ENCODE measurements around the gene SOHLH1.

Gene SOHLH1

GRCh38 chr9:135689011-135689410 lies 10.3 kb downstream of the SOHLH1 start:
- Histone ChIP-seq H4K20me1 (ENCODE audit: insufficient read depth) (no peaks in the 10 kb centered on the region), H3K27me3 (ENCODE audit: insufficient read depth, low read depth) (peaks cover 74% of the 10 kb centered on the region), H3K4me1 (ENCODE audit: low read depth, poor library complexity, severe bottlenecking) (no peaks in the 10 kb centered on the region), H3K79me2 (ENCODE audit: insufficient read depth, low read depth) (no peaks in the 10 kb centered on the region), H2AFZ (ENCODE audit: low read depth) (no peak overlapping the region), H3K9ac (no peak overlapping the region), H3K4me2 (no peak overlapping the region), H3K36me3 (ENCODE audit: insufficient read depth) (no peaks in the 10 kb centered on the region), H3K4me3 (IDR thresholded peaks at IDR 0.05; ENCODE audit: insufficient read depth, low read depth, low read length) (no peak overlapping the region), H3K27ac (no peak overlapping the region)
- TF ChIP-seq CTCF (conservative IDR thresholded peaks at IDR 0.05; ENCODE audit: low read depth, low read length), result no peak

GRCh38 chr9:135687216-135687615 lies 12.1 kb downstream of the SOHLH1 start:
- peaks cover 69% of the 10 kb centered on the region for H3K27me3 ChIP-seq (ENCODE audit: insufficient read depth, low read depth)
- no peaks in the 10 kb centered on the region for H4K20me1 ChIP-seq (ENCODE audit: insufficient read depth)
- no peaks in the 10 kb centered on the region for H3K4me1 ChIP-seq (ENCODE audit: low read depth, poor library complexity, severe bottlenecking)
- H3K4me3 ChIP-seq (IDR thresholded peaks at IDR 0.05; ENCODE audit: insufficient read depth, low read depth, low read length), result no peak overlapping the region
- no peak overlapping the region for H2AFZ ChIP-seq (ENCODE audit: low read depth)
- H3K4me2 ChIP-seq, result no peak overlapping the region
- no peak overlapping the region for H3K27ac ChIP-seq
- H3K9ac ChIP-seq, result no peak overlapping the region
- H3K36me3 ChIP-seq (ENCODE audit: insufficient read depth), result no peaks in the 10 kb centered on the region
- no peaks in the 10 kb centered on the region for H3K79me2 ChIP-seq (ENCODE audit: insufficient read depth, low read depth)
- TF ChIP-seq CTCF (conservative IDR thresholded peaks at IDR 0.05; ENCODE audit: low read depth, low read length), result no peak

- H3K36me3 ChIP-seq (ENCODE audit: insufficient read depth), result no peaks in the 10 kb centered on the region
Observed at GRCh38 chr9:135684691-135685090, 14.6 kb downstream of the SOHLH1 start.

GRCh38 chr9:135683401-135684034 lies 15.8 kb downstream of the SOHLH1 start:
- Histone ChIP-seq H3K4me1 (ENCODE audit: low read depth, poor library complexity, severe bottlenecking) (no peaks in the 10 kb centered on the region), H3K27ac (no peak overlapping the region)
- TF ChIP-seq CTCF (conservative IDR thresholded peaks at IDR 0.05; ENCODE audit: low read depth, low read length), result no peak

More at GRCh38 chr9:135684691-135685090, 14.6 kb downstream of the SOHLH1 start:
- no peak overlapping the region for H2AFZ ChIP-seq (ENCODE audit: low read depth)
- TF ChIP-seq CTCF (conservative IDR thresholded peaks at IDR 0.05; ENCODE audit: low read depth, low read length), result no peak
- no peak overlapping the region for H3K4me3 ChIP-seq (IDR thresholded peaks at IDR 0.05; ENCODE audit: insufficient read depth, low read depth, low read length)
- no peak overlapping the region for H3K27ac ChIP-seq
- H3K4me2 ChIP-seq, result no peak overlapping the region
- no peaks in the 10 kb centered on the region for H3K79me2 ChIP-seq (ENCODE audit: insufficient read depth, low read depth)
- H4K20me1 ChIP-seq (ENCODE audit: insufficient read depth), result no peaks in the 10 kb centered on the region
- no peaks in the 10 kb centered on the region for H3K4me1 ChIP-seq (ENCODE audit: low read depth, poor library complexity, severe bottlenecking)
- peaks cover 73% of the 10 kb centered on the region for H3K27me3 ChIP-seq (ENCODE audit: insufficient read depth, low read depth)
- no peak overlapping the region for H3K9ac ChIP-seq

More at GRCh38 chr9:135683401-135684034, 15.8 kb downstream of the SOHLH1 start:
- no peaks in the 10 kb centered on the region for H3K79me2 ChIP-seq (ENCODE audit: insufficient read depth, low read depth)
- H3K4me3 ChIP-seq (IDR thresholded peaks at IDR 0.05; ENCODE audit: insufficient read depth, low read depth, low read length), result no peak overlapping the region
- no peak overlapping the region for H2AFZ ChIP-seq (ENCODE audit: low read depth)
- no peaks in the 10 kb centered on the region for H4K20me1 ChIP-seq (ENCODE audit: insufficient read depth)
- H3K9ac ChIP-seq, result no peak overlapping the region
- H3K27me3 ChIP-seq (ENCODE audit: insufficient read depth, low read depth), result peaks cover 61% of the 10 kb centered on the region
- H3K36me3 ChIP-seq (ENCODE audit: insufficient read depth), result no peaks in the 10 kb centered on the region
- H3K4me2 ChIP-seq, result no peak overlapping the region

Data from KMS-11 (cell line).